GM23338 (cell line): ENCODE data around the gene EEF2. TPM values are rescaled to one million over a fixed set of nuclear protein-coding genes. Genes with fewer than 3 reads are reported as not detected.

Experiments used
- ATAC-seq: fragments of 200-7000 bp; cut with Tn5 transposase; 3 replicates; pipeline ENCODE4 v1.9.1; 2020
- DNase-seq: peaks from one replicate; pipeline ENCODE4 v3.0.0-alpha.2; 2015; ENCODE audit warnings: low spot score
- H2AFZ ChIP-seq: fragments of 200-600 bp; sonication (generic); 2 replicates; pipeline ENCODE4 v1.8.0; 2016; ENCODE audit warnings: antibody characterized with exemption, mild to moderate bottlenecking, moderate library complexity
- H3F3A ChIP-seq: fragments of 200-600 bp; sonication (generic); replicated peaks from 2 replicates; pipeline ENCODE4 v1.8.0; 2017; ENCODE audit warnings: antibody characterized with exemption, mixed run types, low read depth
- H3K27ac ChIP-seq: fragments of 200-600 bp; sonication (generic); 2 replicates; pipeline ENCODE4 v1.6.1; 2016; ENCODE audit warnings: low read depth
- H3K27me3 ChIP-seq: fragments of 200-600 bp; sonication (generic); 2 replicates; pipeline ENCODE4 v1.8.0; 2016; ENCODE audit warnings: mild to moderate bottlenecking, mixed run types, moderate library complexity; ENCODE audit not compliant: insufficient read depth
- H3K36me3 ChIP-seq: fragments of 200-600 bp; sonication (generic); 2 replicates; pipeline ENCODE4 v1.8.0; 2016; ENCODE audit warnings: mild to moderate bottlenecking; ENCODE audit not compliant: insufficient read depth
- H3K4me1 ChIP-seq: fragments of 200-600 bp; sonication (generic); 2 replicates; pipeline ENCODE4 v1.8.0; 2016; ENCODE audit warnings: mild to moderate bottlenecking, moderate library complexity; ENCODE audit not compliant: insufficient read depth
- H3K4me2 ChIP-seq: fragments of 200-600 bp; sonication (generic); 2 replicates; pipeline ENCODE4 v1.7.1; 2017; ENCODE audit warnings: mixed run types
- H3K4me3 ChIP-seq: fragments of 200-600 bp; sonication (generic); 2 replicates; pipeline ENCODE4 v1.6.1; 2016; ENCODE audit warnings: mixed run types
- H3K79me2 ChIP-seq: fragments of 200-600 bp; sonication (generic); replicated peaks from 2 replicates; pipeline ENCODE4 v1.8.0; 2017; ENCODE audit warnings: mild to moderate bottlenecking; ENCODE audit not compliant: insufficient read depth
- H3K9me2 ChIP-seq: fragments of 200-600 bp; sonication (generic); 2 replicates; pipeline ENCODE4 v1.8.0; 2017; ENCODE audit not compliant: insufficient read depth
- H4K20me1 ChIP-seq: fragments of 200-600 bp; sonication (generic); replicated peaks from 2 replicates; pipeline ENCODE4 v1.8.0; 2017; ENCODE audit warnings: mild to moderate bottlenecking; ENCODE audit not compliant: insufficient read depth
- H3K27ac Mint-ChIP-seq: 2 replicates; pipeline ENCODE4 v1.8.0; 2020; ENCODE audit warnings: inconsistent platforms, mild to moderate bottlenecking, moderate library complexity, mixed read lengths
- H3K27me3 Mint-ChIP-seq: 3 replicates; pipeline ENCODE4 v1.8.0; 2022; ENCODE audit warnings: low read depth, mild to moderate bottlenecking, moderate library complexity, mixed read lengths, inconsistent platforms; ENCODE audit not compliant: insufficient read depth, poor library complexity
- H3K36me3 Mint-ChIP-seq: 3 replicates; pipeline ENCODE4 v1.8.0; 2021; ENCODE audit warnings: low read depth, mild to moderate bottlenecking, inconsistent platforms, moderate library complexity, mixed read lengths
- H3K4me1 Mint-ChIP-seq: 3 replicates; pipeline ENCODE4 v1.8.0; 2020; ENCODE audit warnings: mild to moderate bottlenecking, inconsistent platforms, mixed read lengths
- H3K4me3 Mint-ChIP-seq: 3 replicates; pipeline ENCODE4 v1.8.0; 2021; ENCODE audit warnings: moderate library complexity, mild to moderate bottlenecking, inconsistent platforms, mixed read lengths
- H3K9me3 Mint-ChIP-seq: 3 replicates; pipeline ENCODE4 v1.8.0; 2020; ENCODE audit warnings: moderate library complexity, mild to moderate bottlenecking, inconsistent platforms, mixed read lengths
- CREB1 ChIP-seq: fragments of 250-450 bp; sonication (Bioruptor Pico); IDR thresholded peaks from 2 replicates; pipeline ENCODE4 v1.5.0; 2020; ENCODE audit warnings: low read depth, mild to moderate bottlenecking, moderate library complexity
- EZH2 ChIP-seq: fragments of 200-600 bp; sonication (generic); IDR thresholded peaks from one replicate; pipeline ENCODE4 v1.8.0; 2017; ENCODE audit warnings: antibody characterized with exemption, mild to moderate bottlenecking, low read depth; ENCODE audit not compliant: unreplicated experiment
- POLR2AphosphoS5 ChIP-seq: IDR thresholded peaks from 2 replicates; pipeline ENCODE4 v1.6.1; 2016; ENCODE audit warnings: antibody characterized with exemption, low read depth
- REST ChIP-seq: IDR thresholded peaks from one replicate; pipeline ENCODE4 v1.6.1; 2018; ENCODE audit warnings: antibody characterized with exemption; ENCODE audit not compliant: unreplicated experiment
- STAT1 ChIP-seq: IDR thresholded peaks from one replicate; pipeline ENCODE4 v1.6.1; 2016; ENCODE audit warnings: antibody characterized with exemption; ENCODE audit not compliant: unreplicated experiment
- ZNF114 ChIP-seq: fragments of 250-450 bp; sonication (Bioruptor Pico); IDR thresholded peaks from 2 replicates; pipeline ENCODE4 v1.5.0; 2020; ENCODE audit warnings: mild to moderate bottlenecking, moderate library complexity
- long read RNA-seq: library from polyadenylated mRNA; unstranded; transcript quantifications from one replicate; pipeline ENCODE4 v2.0.0, GENCODE V29; 2020; ENCODE audit not compliant: unreplicated experiment
- polyA plus RNA-seq: library from polyadenylated mRNA; unstranded; fragments of >200 nt; fragmentation: Nextera tagmentation; extraction: Ambion mirVana; gene quantifications from 2 replicates; pipeline ENCODE4 v1.2.1, GENCODE V29; 2016
- total RNA-seq: library from RNA; depleted of rRNA; stranded (reverse); fragments of >200 nt; shearing (Covaris generic); gene quantifications from 2 replicates; pipeline ENCODE4 v1.2.3, GENCODE V29; 2014; rRNA removed
- TF ChIP-seq, protein P1 (sequence below): IDR thresholded peaks from 2 replicates; pipeline ENCODE4 v1.6.1; 2016; ENCODE audit warnings: antibody characterized with exemption

The EEF2 gene
- 2,892 and 2,987 TPM in 2 replicates for total RNA-seq
- polyA plus RNA-seq: 772 and 1,028 TPM in 2 replicates
- long read RNA-seq, transcript EEF2-201 (15 exons, 3,164 nt): major isoform, 65 of 109 reads
- long read RNA-seq, partial matches to known transcripts: 41 of 109 reads
- long read RNA-seq, other reads (novel, unspliced or antisense): 3 of 109 reads

- H3K9me2 ChIP-seq: no peaks in the 10 kb centered on the region
- TF ChIP-seq, protein P1, sequence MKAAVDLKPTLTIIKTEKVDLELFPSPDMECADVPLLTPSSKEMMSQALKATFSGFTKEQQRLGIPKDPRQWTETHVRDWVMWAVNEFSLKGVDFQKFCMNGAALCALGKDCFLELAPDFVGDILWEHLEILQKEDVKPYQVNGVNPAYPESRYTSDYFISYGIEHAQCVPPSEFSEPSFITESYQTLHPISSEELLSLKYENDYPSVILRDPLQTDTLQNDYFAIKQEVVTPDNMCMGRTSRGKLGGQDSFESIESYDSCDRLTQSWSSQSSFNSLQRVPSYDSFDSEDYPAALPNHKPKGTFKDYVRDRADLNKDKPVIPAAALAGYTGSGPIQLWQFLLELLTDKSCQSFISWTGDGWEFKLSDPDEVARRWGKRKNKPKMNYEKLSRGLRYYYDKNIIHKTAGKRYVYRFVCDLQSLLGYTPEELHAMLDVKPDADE: peak; percentile 74
- TF ChIP-seq REST (peak; percentile 32), CREB1 (CRISPR knock-in tag) (peak; percentile 92), EZH2 (no peak), POLR2AphosphoS5 (peak; percentile 100)
- peaks cover 20% of the 10 kb centered on the region for H3K4me1 ChIP-seq
- peak within 1 kb of the TSS; percentile 63; the same call in 1 of the 2 replicates for H2AFZ ChIP-seq
- Mint-ChIP-seq H3K9me3 (peaks cover 15% of the 10 kb centered on the region; the same call in 2 of the 3 replicates), H3K4me3 (peak within 1 kb of the TSS; percentile 98), H3K27me3 (peaks cover 47% of the 10 kb centered on the region), H3K4me1 (peaks cover 38% of the 10 kb centered on the region), H3K36me3 (peaks cover 53% of the 10 kb centered on the region), H3K27ac (peak within 1 kb of the TSS; percentile 99)
- H3K27ac ChIP-seq: peak within 1 kb of the TSS; percentile 95
- ATAC-seq: peak; percentile 15
- DNase-seq: peak; percentile 94
- peaks cover 52% of the 10 kb centered on the region for H3F3A ChIP-seq
- peaks cover 48% of the 10 kb centered on the region for H4K20me1 ChIP-seq
- peak within 1 kb of the TSS; percentile 100 for H3K4me3 ChIP-seq
- H3K79me2 ChIP-seq: peaks cover 52% of the 10 kb centered on the region
- peak within 1 kb of the TSS; percentile 100 for H3K4me2 ChIP-seq
- peaks cover 7% of the 10 kb centered on the region; the same call in 1 of the 2 replicates for H3K27me3 ChIP-seq
- peaks cover 44% of the 10 kb centered on the region for H3K36me3 ChIP-seq
Measured at GRCh38 chr19:3984908-3985642, at the start of gene EEF2. Gene EEF2 (minus strand): TSS chr19:3985463. CDS start chr19:3985380, 83 bp downstream.

GRCh38 chr19:4034048-4035017 is 49.1 kb upstream of the EEF2 start:
- no peaks in the 10 kb centered on the region for H3K9me2 ChIP-seq
- H3K27ac ChIP-seq: no peak overlapping the region
- Mint-ChIP-seq H3K9me3 (no peaks in the 10 kb centered on the region), H3K27ac (no peak overlapping the region), H3K4me1 (no peaks in the 10 kb centered on the region; the same call in 2 of the 3 replicates), H3K4me3 (no peak overlapping the region; the same call in 2 of the 3 replicates), H3K27me3 (no peaks in the 10 kb centered on the region), H3K36me3 (peaks cover 12% of the 10 kb centered on the region)
- no peak for ATAC-seq
- no peaks in the 10 kb centered on the region for H3K4me1 ChIP-seq
- DNase-seq: no peak
- H4K20me1 ChIP-seq: no peaks in the 10 kb centered on the region; the same call in 1 of the 2 replicates
- no peak overlapping the region for H3K4me2 ChIP-seq
- no peaks in the 10 kb centered on the region for H3K79me2 ChIP-seq
- no peaks in the 10 kb centered on the region for H3K27me3 ChIP-seq
- H3K4me3 ChIP-seq: no peak overlapping the region
- no peaks in the 10 kb centered on the region; the same call in 1 of the 2 replicates for H3K36me3 ChIP-seq
- no peak overlapping the region for H2AFZ ChIP-seq
- peaks cover 5% of the 10 kb centered on the region; the same call in 1 of the 2 replicates for H3F3A ChIP-seq
- no peak for TF ChIP-seq STAT1
- TF ChIP-seq ZNF114 (CRISPR knock-in tag): no peak
- TF ChIP-seq EZH2: no peak
- no peak for TF ChIP-seq POLR2AphosphoS5
